GM19328 (cell line): ENCODE data around the gene ABR.
"Not testable (repeated sequence)": the region's sequence is repeated elsewhere in the genome, so short reads cannot be mapped to it uniquely, and the experiment has no call there.

Experiments used
- ATAC-seq: cut with Tn5 transposase; IDR thresholded peaks from one replicate; pipeline ENCODE4 v1.9.1; 2021; ENCODE audit warnings: mild to moderate bottlenecking, moderate library complexity; ENCODE audit not compliant: unreplicated experiment

Gene ABR

GRCh38 chr17:1150863-1151600 is 28.7 kb downstream of the ABR start:
- no peak for ATAC-seq

- ATAC-seq: no peak
Observed at GRCh38 chr17:1149869-1150268, 29.9 kb downstream of the ABR start.

GRCh38 chr17:1147664-1148063 is 32.1 kb downstream of the ABR start:
- no peak for ATAC-seq

GRCh38 chr17:1146561-1147265 is 33.1 kb downstream of the ABR start:
- ATAC-seq: no peak

GRCh38 chr17:1145311-1145986 is 34.3 kb downstream of the ABR start:
- no peak for ATAC-seq

- no peak for ATAC-seq
Observed at GRCh38 chr17:1144162-1144561, 35.6 kb downstream of the ABR start.

GRCh38 chr17:1143573-1143972 is 36.2 kb downstream of the ABR start:
- no peak for ATAC-seq

GRCh38 chr17:1142561-1142971 is 37.2 kb downstream of the ABR start:
- ATAC-seq: no peak

GRCh38 chr17:1137465-1137894 is 42.3 kb downstream of the ABR start:
- ATAC-seq: no peak

- ATAC-seq: no peak
Observed at GRCh38 chr17:1136748-1137147, 43.0 kb downstream of the ABR start.

- ATAC-seq: no peak
Observed at GRCh38 chr17:1134634-1135324, 45.0 kb downstream of the ABR start.

GRCh38 chr17:1130191-1130590 is 49.6 kb downstream of the ABR start:
- ATAC-seq: no peak

GRCh38 chr17:1128463-1128862 is 51.3 kb downstream of the ABR start:
- ATAC-seq: not testable (repeated sequence)

- ATAC-seq: no peak
Observed at GRCh38 chr17:1126801-1127550, 52.8 kb downstream of the ABR start.

- no peak for ATAC-seq
Observed at GRCh38 chr17:1126250-1126797, 53.5 kb downstream of the ABR start.

GRCh38 chr17:1125788-1126145 is 54.0 kb downstream of the ABR start:
- ATAC-seq: no peak

GRCh38 chr17:1124896-1125787 is 54.6 kb downstream of the ABR start:
- no peak for ATAC-seq

- ATAC-seq: no peak
Observed at GRCh38 chr17:1123921-1124715, 55.7 kb downstream of the ABR start.
